Liver (tissue), 9 donors: ENCODE data around the gene RETREG1. TPM values are rescaled to one million over a fixed set of nuclear protein-coding genes. Genes with fewer than 3 reads are reported as not detected.

Experiments used
- DNase-seq: peaks from one replicate; pipeline ENCODE4 v3.0.0-alpha.2; 2017; ENCODE audit warnings: low spot score
- H3K27ac ChIP-seq, 2 donors: one replicate each; pipeline ENCODE4 v1.7.0; 2013; ENCODE audit warnings: inconsistent platforms in 2 of 2, low read length in 2 of 2, control low read depth in 1 of 2, low read depth in 1 of 2, mild to moderate bottlenecking in 1 of 2
- H3K27me3 ChIP-seq, 4 donors: one replicate each; pipeline versions ENCODE4 v1.6.1 to v1.7.0; 2013; ENCODE audit warnings: low read length in 3 of 4, inconsistent platforms in 1 of 4, mild to moderate bottlenecking in 1 of 4, moderate library complexity in 1 of 4; ENCODE audit not compliant: control insufficient read depth in 4 of 4, insufficient read depth in 4 of 4
- H3K36me3 ChIP-seq, 4 donors: one replicate each; pipeline versions ENCODE4 v1.6.1 to v1.7.0; 2013; ENCODE audit warnings: low read length in 3 of 4, mild to moderate bottlenecking in 3 of 4, low read depth in 1 of 4, moderate library complexity in 1 of 4; ENCODE audit not compliant: control insufficient read depth in 4 of 4, insufficient read depth in 3 of 4
- H3K4me1 ChIP-seq, 4 donors: one replicate each; pipeline versions ENCODE4 v1.6.1 to v1.7.0; 2013; ENCODE audit warnings: low read length in 3 of 4, mild to moderate bottlenecking in 3 of 4, moderate library complexity in 1 of 4; ENCODE audit not compliant: control insufficient read depth in 4 of 4, insufficient read depth in 4 of 4
- H3K4me3 ChIP-seq, 3 donors: one replicate each; pipeline versions ENCODE4 v1.6.1 to v1.7.0; 2013; ENCODE audit warnings: low read length in 3 of 3, control low read depth in 1 of 3, low read depth in 1 of 3, mild to moderate bottlenecking in 1 of 3
- H3K9ac ChIP-seq, 2 donors: one replicate each; pipeline ENCODE4 v1.7.0; 2013; ENCODE audit warnings: low read length in 2 of 2, mild to moderate bottlenecking in 2 of 2, moderate library complexity in 2 of 2, control low read depth in 1 of 2, low read depth in 1 of 2
- H3K9me3 ChIP-seq, 4 donors: one replicate each; pipeline versions ENCODE4 v1.6.1 to v1.7.0; 2013; ENCODE audit warnings: low read length in 3 of 4; ENCODE audit not compliant: control insufficient read depth in 4 of 4
- ATF3 ChIP-seq: IDR thresholded peaks from 2 replicates; pipeline ENCODE4 v1.6.1; 2016; ENCODE audit warnings: antibody characterized with exemption
- CTCF ChIP-seq: fragments of 150-350 bp; IDR thresholded peaks from 2 replicates; pipeline ENCODE4 v1.5.1; 2017; ENCODE audit warnings: improper control_type of control experiment, low read depth, low read length; ENCODE audit not compliant: missing input control
- EGR1 ChIP-seq, 2 donors: IDR thresholded peaks; 2 replicates each; pipeline ENCODE4 v1.6.1; 2016 to 2018; ENCODE audit warnings: antibody characterized with exemption in 2 of 2, low read depth in 2 of 2
- FOXA1 ChIP-seq: IDR thresholded peaks from 2 replicates; pipeline ENCODE4 v1.6.1; 2016; ENCODE audit warnings: antibody characterized with exemption
- FOXA2 ChIP-seq: IDR thresholded peaks from 2 replicates; pipeline ENCODE4 v1.6.1; 2016; ENCODE audit warnings: antibody characterized with exemption
- HNF4A ChIP-seq, 2 donors: conservative IDR thresholded peaks; 2 replicates each; pipeline ENCODE4 v1.6.1; 2016; ENCODE audit warnings: antibody characterized with exemption in 2 of 2, mild to moderate bottlenecking in 2 of 2
- HNF4G ChIP-seq: IDR thresholded peaks from 2 replicates; pipeline ENCODE4 v1.6.1; 2016; ENCODE audit warnings: antibody characterized with exemption
- JUND ChIP-seq, 2 donors: IDR thresholded peaks; 2 replicates each; pipeline ENCODE4 v1.6.1; 2016; ENCODE audit warnings: antibody characterized with exemption in 2 of 2
- MAX ChIP-seq: IDR thresholded peaks from 2 replicates; pipeline ENCODE4 v1.6.1; 2016; ENCODE audit warnings: antibody characterized with exemption
- NR2F2 ChIP-seq: IDR thresholded peaks from 2 replicates; pipeline ENCODE4 v1.6.1; 2016; ENCODE audit warnings: antibody characterized with exemption
- RAD21 ChIP-seq, 2 donors: IDR thresholded peaks; 2 replicates each; pipeline ENCODE4 v1.6.1; 2016; ENCODE audit warnings: antibody characterized with exemption in 2 of 2, mild to moderate bottlenecking in 2 of 2
- REST ChIP-seq: IDR thresholded peaks from 2 replicates; pipeline ENCODE4 v1.6.1; 2016; ENCODE audit warnings: antibody characterized with exemption, mild to moderate bottlenecking
- RXRA ChIP-seq, 2 donors: IDR thresholded peaks; 2 replicates each; pipeline ENCODE4 v1.6.1; 2017 to 2018; ENCODE audit warnings: antibody characterized with exemption in 2 of 2, mild to moderate bottlenecking in 1 of 2
- SP1 ChIP-seq: IDR thresholded peaks from 2 replicates; pipeline ENCODE4 v1.6.1; 2018; ENCODE audit warnings: antibody characterized with exemption, mild to moderate bottlenecking
- TAF1 ChIP-seq: conservative IDR thresholded peaks from 2 replicates; pipeline ENCODE4 v1.6.1; 2016; ENCODE audit warnings: antibody characterized with exemption, mild to moderate bottlenecking
- YY1 ChIP-seq: IDR thresholded peaks from 2 replicates; pipeline ENCODE4 v1.6.1; 2016; ENCODE audit warnings: antibody characterized with exemption, mild to moderate bottlenecking
- ZBTB33 ChIP-seq: IDR thresholded peaks from 2 replicates; pipeline ENCODE4 v1.6.1; 2016; ENCODE audit warnings: antibody characterized with exemption
- WGBS: extraction: QIAGEN DNeasy Blood & Tissue Kit; methylation state at CpG from one replicate; pipeline ENCODE4 v1.1.7; 2013; 5-methylcytosine and 5-hydroxymethylcytosine counted together
- polyA plus RNA-seq, 2 donors: library from polyadenylated mRNA; stranded (reverse) in 1 of 2; unstranded in 1 of 2; fragments of 200-250 nt in 1 of 2; fragments of >200 nt in 1 of 2; fragmentation: Nextera tagmentation in 1 of 2; extraction: Ambion mirVana in 1 of 2; gene quantifications; one replicate each; pipeline versions ENCODE4 v1.2.1 to v1.2.3, GENCODE V29; 2013 to 2015
- total RNA-seq, 2 donors: library from RNA; depleted of rRNA; stranded (reverse); fragments of >200 nt; gene quantifications; one replicate each; pipeline ENCODE4 v1.2.3, GENCODE V29; 2014
- donor health status: healthy.
- donor health status: healthy.
- donor health status: healthy.
- donor health status: healthy.
- donor health status: healthy.

RETREG1 gene
- total and polyA plus RNA-seq, 4 donors, result 0.70 to 28.1 (median 4.2) TPM

- no peak for TF ChIP-seq MAX
- TF ChIP-seq NR2F2, result no peak
- no peak for TF ChIP-seq FOXA1
- TF ChIP-seq TAF1, result no peak
Measured at GRCh38 chr5:16597946-16598694, 18.7 kb downstream of the RETREG1 start (continued).

- TF ChIP-seq SP1, result no peak
- TF ChIP-seq JUND (IDR thresholded peaks at IDR 0.05), result no peak
- no peak for TF ChIP-seq CTCF
- no peak for TF ChIP-seq NR2F2
- no peak for TF ChIP-seq RXRA (IDR thresholded peaks at IDR 0.05)
- TF ChIP-seq HNF4G, result no peak
- TF ChIP-seq FOXA1, result no peak
- no peak for TF ChIP-seq RAD21 (IDR thresholded peaks at IDR 0.05)
- TF ChIP-seq ATF3, result no peak
- no peak for TF ChIP-seq HNF4A (conservative IDR thresholded peaks at IDR 0.05)
- no peak for TF ChIP-seq REST
- TF ChIP-seq ZBTB33, result no peak
- TF ChIP-seq YY1, result no peak
- no peak for TF ChIP-seq FOXA2
- no peak for TF ChIP-seq EGR1 (IDR thresholded peaks at IDR 0.05; ENCODE audit: low read depth in 2 of 2)
- no peak overlapping the region for H3K4me3 ChIP-seq
- H3K9me3 ChIP-seq, result no peaks in the 10 kb centered on the region
- no peaks in the 10 kb centered on the region for H3K36me3 ChIP-seq
- WGBS, result 94% methylated on average over 5 of the region's 5 CpGs
- H3K27ac ChIP-seq, result no peak overlapping the region
- no peak overlapping the region for H3K9ac ChIP-seq
- no peak for DNase-seq
- H3K4me1 ChIP-seq, result peaks cover 0 to 4% (median 1%) of the 10 kb centered on the region in 4 donors
- no peaks in the 10 kb centered on the region for H3K27me3 ChIP-seq
Measured at GRCh38 chr5:16596581-16596940, 20.2 kb downstream of the RETREG1 start.
